GM19438 (cell line): ENCODE data around the gene BMPR1A.
"Not testable (repeated sequence)": the region's sequence is repeated elsewhere in the genome, so short reads cannot be mapped to it uniquely, and the experiment has no call there.

Experiments
- ATAC-seq: cut with Tn5 transposase; IDR thresholded peaks from one replicate; pipeline ENCODE4 v1.9.1; 2021; ENCODE audit warnings: low read depth; ENCODE audit not compliant: unreplicated experiment

BMPR1A gene

DNA sequence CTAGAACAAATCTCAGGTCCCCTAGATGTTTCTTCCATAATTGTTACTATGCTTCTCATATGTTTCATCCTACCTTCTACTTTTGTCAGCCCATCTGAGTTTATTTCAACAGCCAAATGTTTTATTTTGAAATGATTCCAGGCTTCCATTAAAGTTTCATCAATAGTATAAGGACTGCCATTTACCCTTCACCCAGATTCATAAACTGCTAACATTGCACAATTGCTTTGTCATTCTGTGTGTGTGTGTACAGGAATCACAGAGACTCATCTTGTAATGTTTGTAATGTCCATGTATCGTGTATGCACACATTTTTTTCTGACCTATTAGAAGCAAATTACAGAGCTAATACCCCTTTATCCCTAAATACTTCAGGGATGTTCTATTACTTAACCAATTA lies 175.5 kb downstream of the BMPR1A start:
- ATAC-seq, result no peak

DNA sequence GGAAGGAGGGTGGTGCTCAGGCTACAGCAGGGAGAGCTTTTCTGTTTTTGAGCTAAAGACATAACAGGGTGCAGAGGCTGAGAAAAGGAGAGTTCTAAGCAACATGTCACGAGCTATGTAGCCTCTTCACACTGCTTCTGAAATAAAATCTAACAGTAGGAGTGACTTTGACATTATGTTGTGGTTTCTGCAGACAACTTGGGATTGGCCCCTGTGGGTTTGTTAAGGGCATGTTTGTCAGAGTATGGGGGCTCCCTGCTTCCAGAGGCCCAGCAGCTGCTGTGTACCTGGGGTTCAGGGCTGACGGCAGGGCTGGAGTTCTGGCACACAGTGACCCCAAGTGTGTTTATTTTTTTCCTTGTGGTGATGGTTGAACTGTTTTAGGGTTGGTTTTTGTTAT lies 176.3 kb downstream of the BMPR1A start:
- no peak for ATAC-seq

DNA sequence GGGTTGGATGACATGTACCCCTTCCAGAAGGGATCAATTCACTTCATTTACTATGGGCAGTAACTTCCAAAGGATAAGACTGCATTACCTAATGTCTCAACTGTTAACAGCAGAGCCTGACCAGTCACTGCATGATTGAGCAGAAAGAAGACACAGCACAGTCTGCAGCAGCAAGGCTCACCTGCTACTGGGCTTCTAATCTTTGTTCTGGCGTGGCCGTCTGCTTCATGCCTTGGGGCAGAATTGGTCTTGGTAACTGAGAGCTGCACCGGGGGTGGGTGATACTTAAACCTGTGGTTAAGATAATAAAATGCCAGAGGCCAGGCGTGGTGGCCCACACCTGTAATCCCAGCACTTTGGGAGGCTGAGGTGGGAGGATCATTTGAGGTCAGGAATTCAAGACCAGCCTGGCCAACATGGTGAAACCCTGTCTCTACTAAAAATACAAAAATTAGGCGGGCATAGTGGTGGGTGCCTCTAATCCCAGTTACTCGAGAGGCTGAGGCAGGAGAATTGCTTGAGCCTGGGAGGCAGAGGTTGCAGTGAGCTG lies 177.8 kb downstream of the BMPR1A start:
- not testable (repeated sequence) for ATAC-seq

DNA sequence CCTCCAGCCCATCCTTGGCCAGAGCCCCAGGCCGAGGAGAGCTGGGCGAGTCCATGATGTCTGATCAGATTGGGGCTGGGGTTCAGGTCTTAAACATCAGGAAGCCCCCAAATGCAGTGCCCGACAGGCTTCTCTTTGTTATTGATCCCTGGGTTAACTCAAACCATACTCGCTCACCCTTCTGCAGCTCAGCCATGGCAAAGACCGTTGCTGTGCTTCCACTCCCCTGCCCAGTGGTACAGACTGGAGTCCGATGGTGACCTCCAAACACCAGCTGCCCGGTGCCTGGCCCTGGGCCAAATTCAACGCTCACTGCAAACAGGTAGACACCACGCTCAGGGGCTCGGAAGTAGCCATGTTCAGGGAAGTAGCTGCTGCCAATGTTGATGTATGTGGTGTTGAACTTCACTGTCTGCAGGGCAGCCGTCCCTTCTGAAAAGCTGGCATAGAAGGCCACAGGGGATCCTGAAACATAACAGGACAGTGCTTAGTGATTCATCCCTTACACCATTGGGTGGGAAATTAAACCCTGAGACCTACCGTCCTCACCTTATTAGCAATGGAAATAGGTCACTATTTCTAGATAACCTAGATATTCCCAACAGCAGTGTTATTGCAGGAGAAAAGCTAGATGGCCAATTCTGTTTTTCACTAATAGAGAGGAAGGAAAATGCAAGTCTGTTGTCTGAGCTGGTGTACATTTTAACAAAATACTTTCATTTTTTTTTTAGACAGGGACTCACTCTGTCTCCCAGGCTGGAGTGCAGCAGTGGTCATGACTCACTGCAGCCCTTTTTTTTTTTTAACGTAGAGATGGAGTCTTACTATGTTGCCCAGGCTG lies 180.5 kb downstream of the BMPR1A start:
- ATAC-seq, result no peak

DNA sequence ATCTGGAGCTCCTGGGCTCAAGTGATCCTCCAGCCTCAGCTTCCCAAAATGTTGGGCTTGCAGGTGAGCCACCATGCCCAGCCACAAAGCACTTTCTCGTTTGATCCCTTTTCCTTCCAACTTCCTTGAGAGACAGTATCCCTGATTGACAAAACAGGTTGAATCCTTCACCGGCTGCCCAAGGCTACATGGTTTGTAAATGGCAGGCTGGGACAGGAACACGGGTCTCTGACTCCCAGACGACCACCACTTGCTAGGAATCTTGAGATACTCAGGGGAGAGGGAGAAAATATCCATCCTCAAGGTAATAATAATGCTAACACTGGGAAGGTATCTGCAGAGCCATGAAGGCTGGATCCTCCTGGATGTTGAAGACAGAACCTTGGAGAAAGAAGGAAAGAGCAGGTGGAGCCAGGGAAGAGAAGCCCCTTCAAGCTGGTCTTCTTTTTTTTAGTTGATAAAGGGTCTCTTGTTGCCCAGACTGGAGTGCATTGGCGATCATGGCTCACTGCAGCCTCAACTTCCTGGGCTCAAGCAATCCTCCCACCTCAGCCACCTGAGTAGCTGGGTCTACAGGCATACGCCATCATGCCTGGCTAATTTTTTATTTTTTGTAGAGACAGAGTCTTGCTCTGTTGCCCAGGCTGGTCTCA lies 181.2 kb downstream of the BMPR1A start:
- no peak for ATAC-seq

DNA sequence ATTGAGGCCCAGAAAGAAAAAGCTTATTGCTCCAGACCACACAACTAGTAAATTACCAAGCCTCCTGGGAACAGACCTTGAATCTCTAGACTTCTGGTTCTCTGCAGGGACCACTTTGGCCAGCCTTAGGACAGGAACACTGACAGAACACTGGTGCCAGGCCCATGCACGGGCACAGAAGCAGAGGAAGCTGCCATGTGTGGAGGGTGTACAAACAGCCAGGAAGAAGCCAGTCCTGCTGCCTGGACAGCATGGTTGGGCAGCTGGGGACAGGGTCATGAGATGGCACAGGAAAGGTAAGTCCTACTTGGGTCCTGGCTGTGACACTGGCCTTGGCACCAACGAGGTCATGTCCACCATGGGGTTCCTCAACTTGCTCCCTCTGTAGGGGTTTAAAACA lies 181.8 kb downstream of the BMPR1A start:
- ATAC-seq, result no peak

DNA sequence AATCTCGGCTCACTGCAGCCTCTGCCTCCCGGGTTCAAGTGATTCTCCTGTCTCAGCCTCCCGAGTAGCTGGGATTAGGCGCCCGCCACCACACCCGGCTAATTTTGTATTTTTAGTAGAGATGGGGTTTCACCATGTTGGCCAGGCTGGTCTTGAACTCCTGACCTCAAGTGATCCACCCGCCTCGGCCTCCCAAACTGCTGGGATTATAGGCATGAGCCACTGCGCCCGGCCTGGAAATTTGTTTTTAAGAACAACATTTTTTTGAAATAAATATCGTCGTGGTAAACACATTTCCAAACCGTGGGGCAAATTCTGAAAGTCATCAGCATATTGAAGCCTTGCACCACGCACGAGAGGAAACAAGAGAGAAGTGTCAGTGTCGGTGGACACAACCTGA lies 183.7 kb downstream of the BMPR1A start:
- ATAC-seq, result not testable (repeated sequence)

DNA sequence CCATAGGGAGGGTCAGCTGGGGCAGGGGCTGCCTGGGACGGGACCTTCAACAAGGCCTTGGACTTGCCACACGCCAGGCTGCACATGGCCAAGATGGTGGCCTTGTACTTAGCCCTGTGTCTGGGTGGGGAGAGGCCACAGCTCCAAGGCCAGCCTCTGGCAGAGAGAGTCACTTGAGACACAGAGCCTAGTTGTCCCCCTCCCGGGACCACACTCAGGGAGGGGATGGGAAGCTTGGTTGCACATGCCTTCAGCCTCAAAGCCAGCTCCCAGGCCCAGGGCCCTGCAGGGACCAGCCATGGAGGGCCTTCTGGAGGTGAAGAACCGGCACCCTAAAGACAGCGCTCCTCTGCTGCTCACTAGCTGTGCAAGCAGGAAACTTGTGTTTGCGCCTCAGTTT lies 184.3 kb downstream of the BMPR1A start:
- ATAC-seq, result no peak

DNA sequence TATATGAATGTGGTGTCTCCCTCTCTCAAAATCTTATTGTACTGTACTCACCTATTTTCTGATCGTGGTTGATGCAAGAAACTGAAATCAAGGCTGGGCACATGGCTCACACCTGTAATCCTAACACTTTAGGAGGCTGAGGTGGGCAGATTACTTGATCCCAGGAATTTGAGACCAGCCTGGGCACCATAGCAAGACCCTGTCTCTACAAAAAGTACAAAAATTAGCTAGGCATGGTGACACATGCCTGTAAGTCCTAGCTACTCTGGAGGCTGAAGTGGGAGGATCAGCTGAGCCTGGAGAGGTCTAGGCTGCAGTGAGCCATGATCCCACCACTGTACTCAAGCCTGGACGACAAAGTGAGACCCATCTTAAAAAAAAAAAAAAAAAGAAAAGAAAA lies 185.0 kb downstream of the BMPR1A start:
- ATAC-seq, result no peak

DNA sequence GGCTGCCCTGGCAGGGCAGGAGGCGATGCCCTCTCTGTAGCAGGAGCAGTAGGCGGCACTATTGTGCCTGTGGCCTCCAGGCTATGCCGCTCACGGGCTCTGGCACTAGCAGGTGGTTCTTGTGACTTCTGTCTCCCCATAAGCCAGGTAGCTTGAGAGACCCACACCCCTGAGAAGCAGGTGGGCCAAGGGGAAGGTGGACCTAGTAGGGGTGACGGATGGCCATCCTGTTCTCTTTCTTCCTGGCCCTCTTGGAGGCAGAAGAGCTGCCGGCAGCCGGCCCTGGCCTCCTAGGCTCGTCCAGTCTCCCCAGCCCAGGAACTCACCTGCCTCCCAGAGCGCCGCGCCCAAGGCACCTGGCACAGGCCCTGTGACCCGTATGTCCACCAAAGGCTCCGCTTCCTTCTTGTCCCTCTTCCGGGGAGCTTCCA lies 185.6 kb downstream of the BMPR1A start:
- ATAC-seq, result no peak

DNA sequence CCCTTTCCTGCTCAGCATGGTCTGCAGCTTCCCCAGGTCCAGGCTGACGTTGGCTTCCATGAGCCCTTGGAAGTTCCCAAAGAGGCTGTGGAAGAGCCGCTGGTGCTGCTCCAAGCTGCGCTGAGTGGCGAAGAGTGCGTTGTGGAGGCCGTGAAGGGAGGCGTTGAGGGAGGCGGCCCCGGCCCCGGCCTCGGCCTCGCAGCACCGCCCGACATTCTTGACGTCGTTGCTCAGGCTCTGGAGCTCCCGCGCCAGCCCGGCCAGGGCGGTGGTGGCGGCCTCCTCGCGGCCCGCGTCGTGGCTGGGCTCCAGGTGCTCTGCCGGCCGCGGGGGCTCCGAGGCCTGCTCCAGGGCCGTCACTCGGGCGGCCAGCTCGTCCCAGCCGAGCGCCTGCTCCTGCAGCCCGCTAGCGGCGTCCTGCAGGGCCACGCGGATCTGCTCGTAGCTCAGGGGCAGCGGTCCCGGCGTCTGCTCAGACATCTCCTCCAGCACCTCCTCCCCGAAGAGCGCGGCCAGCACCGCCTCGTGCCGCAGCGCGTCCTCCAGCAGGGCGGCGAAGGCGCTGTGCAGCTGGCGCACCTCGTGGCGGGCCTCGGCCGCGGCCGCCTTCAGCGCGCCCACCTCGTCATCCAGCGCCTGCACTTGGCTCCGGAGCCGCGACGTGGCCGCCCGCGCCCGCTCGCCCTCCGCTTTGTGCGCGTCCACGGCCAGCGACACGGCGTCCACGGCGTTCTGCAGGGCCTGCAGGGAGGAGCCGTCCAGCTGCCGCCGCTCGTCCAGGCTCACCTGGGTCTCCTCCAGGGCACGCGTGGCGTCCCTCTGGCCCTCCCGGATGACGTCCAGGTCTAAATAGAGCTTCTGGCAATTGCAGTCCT lies 186.3 kb downstream of the BMPR1A start:
- ATAC-seq, result no peak

DNA sequence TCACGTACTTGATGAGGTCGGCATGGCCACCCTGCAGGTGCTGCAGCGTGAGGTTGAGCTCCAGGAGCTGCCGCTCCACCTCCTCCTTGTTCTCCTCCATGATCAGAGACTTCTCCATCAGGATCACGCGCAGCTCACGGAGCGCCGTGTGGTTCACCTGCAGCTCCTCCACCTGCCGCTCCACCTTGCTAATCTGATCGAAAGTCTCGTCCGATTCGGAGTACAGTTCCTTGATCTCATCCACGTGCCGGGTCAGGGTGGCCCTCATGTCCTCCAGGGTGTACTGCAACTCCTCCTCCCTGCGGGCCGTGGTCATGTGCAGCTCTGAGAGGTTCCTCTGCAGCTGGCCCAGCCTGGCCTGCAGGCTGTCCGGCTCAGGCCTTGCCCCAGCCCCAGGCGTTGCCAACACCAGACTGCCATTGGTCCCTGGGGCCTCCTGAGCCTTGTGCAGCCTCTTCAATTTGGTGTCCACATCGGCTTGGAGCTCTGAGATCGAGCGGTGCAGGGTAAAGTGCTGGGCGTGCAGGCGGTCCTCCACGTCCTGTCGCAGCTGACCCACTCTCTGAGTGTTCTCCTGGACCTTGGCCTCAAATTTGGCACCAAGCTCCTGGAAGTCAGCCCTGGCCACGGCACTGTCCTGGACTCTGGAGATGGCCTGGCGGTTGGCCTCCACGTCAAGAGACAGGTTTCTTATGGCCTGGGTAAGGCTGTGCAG lies 187.1 kb downstream of the BMPR1A start:
- no peak for ATAC-seq

DNA sequence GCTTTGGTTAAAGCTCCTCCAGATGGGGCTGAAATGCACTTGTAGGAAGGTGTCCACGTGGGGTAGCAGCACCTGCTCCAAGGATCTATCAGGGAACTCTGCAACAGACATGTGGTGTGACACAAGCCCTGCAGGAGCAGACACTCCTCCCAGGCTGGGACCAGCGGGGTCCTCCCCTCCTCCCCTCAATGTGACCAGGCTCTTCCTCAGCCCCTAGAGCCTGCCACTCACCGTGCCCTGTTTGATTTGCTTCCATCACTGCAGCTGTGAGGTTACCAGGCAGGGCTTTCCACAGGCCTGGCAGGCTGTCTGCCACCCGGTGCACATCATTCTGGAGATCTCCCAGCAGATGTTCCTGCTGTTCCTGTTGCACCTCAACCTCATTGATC lies 187.6 kb downstream of the BMPR1A start:
- no peak for ATAC-seq

DNA sequence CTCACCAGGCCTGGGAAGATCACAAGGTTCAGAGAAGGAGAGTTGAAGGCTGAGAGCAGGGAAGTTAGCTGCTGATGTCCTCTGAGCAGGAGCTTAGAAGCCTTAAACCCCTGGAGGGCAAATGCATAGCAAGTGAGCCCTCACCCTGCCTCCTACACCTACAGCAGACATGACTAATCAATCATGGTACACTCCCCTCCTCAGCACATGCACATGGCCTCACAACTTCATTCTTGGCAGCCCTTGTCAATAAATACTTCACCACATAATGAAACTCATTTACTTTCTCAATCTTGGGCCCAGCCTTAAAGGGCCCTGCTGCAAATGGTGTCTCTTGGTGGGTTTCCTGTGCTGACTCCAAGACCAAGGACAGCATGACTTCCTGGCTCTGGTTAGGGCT lies 188.1 kb downstream of the BMPR1A start:
- ATAC-seq, result no peak

DNA sequence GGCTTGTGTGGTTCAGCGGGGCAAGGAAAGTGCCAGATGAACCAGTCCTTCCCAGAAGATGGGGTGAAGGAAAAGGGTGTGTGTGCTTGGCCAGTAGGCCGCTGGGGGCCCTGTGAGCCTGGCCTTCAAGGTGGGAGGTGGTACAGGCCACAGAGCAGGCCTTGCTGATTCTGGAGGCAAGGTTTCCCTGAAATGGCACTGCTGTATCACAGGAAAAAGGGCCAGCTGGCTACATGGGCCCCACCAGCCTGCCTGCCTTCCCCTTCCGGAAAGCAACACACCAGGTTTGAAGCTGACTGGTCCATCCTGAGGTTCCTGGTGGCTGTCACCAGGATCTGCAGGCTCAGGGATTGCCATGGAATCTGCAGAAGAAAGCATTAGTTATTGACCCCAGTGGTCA lies 188.5 kb downstream of the BMPR1A start:
- ATAC-seq, result no peak

DNA sequence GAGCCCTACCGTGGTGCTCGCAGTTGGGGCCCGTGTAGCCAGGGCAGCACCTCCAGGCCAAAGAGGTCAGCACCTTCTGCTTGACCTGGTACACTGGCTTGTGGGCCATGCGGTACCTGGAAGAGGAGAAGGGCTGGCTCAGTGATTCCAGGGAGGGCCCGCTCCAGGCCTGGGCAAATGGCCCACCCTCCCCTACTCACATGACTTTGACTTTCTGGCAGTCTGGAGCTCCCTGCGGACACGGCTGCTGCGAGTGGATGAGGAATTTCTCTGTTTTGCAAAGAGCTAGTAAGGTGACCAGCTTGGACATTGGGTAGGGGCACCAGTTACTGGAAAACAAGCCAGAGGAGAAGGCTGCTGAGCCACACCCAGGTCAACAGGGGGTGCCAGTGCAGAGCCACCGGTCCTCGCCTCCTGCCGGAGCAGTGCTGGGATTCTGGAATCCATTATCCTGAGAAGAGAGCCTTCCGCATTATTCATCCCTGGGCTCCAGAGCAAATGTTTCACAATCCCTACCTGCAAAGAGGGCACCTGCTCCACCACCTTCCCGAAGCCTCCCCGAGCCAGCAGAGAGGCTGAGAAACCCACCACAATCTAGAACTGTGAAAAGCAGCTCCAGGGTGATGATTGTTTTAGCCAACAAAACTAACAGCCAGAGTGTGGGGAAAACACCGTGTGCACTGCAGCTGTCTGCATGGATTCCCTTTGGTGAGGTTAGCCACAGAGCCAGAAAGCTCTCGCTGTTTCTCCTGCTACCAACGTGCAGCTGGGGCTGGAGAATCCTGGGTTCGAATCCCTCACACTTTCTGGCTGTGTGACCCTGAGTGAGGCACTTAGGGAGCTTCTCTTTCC lies 189.2 kb downstream of the BMPR1A start:
- no peak for ATAC-seq

DNA sequence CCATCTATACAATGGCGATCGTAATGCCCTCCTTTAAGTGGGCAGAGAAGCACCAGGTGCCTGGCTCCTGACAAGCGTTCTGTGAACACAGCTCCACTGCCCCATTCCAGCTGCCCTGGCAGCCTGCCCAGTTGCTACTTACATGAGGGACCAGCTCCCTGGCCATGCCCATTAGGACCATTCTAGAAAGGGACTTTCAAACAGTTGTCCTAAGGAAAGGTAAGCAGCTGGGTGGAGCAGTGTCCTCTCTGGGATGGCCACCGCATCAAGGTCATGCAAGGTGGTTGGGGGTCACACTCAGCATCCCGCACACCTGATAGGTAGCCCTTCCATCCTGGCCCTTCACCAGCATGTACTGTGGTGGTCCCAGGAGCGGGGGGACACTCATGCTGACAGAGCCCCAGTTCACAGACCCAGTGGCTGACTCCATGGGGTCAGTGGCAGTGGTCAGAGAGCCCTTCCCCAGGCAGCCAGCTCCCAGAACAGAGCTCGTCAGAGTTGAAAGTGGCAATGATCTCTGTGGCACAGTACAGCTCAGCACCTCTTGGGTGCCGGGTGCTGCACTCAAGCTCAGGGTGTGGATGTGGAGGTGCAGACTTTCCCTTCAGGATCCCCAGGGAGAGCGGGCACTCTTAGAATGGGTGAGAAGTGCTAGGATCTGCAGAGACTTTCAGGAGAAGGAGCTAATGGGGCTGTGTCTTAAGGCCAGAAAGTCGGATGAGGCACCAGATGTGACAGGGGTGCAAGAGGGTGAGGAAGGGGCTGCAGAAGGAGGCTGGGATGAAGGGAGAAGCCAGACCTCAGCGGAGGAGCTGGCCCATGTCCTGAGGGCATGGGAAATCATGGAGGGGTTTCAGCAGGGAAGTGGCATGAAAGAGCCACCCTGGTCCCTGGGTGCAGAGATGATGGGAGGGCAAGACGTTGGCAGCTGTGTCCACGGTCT lies 190.1 kb downstream of the BMPR1A start:
- ATAC-seq, result no peak

DNA sequence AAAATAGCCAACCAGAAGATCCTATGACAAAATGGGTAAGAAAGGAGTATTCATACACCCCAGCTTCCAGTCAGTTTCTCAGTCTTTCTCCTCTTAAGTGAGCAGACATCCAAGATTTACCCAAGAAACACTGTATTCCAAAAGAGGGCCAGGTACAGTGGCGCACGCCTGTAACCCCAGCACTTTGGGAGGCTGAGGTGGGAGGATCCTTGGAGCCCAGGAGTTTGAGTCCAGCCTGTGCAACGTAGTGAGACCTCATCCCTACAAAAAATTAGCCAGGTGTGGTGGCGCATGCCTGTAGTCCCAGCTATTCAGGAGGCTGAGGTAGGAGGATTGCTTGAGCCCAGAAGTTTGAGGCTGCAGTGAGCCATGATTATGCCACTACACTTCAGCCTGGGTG lies 191.4 kb downstream of the BMPR1A start:
- not testable (repeated sequence) for ATAC-seq
